ENCODE measurements around the gene SURF6.

GRCh38 chr9:133385452-133385851 is 49.5 kb upstream of the SURF6 start:
- TF ChIP-seq CTCF (IDR thresholded peaks at IDR 0.05) (no peak), POLR2A (IDR thresholded peaks at IDR 0.05) (no peak)

Measured in body of pancreas (tissue), 4 donors.